CD4-positive, alpha-beta T cell treated with Interleukin-12 subunit alpha and Interleukin-12 subunit beta, for 1 hour (primary cell): Measurements from ENCODE around the gene TRAPPC1.

Source experiments
- DNase-seq: peaks from one replicate; pipeline ENCODE4 v3.0.0-alpha.2; 2020

Gene TRAPPC1

DNA sequence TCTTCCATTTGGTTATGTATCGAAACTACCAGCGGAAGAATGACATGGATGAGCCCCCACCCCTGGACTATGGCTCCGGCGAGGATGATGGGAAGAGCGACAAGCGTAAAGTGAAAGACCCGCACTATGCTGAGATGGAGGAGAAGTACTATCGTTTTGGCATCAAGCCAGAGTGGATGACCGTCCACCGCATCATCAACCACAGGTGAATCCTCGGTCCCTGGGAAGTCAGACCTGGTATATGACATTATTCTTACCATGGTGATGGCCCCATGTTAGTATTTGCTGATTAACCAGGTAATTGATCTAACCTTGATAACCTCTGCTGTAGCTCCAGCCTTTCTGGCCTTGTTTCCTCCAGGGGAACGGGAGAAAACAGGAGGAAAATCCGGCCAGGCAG lies 34.7 kb downstream of the TRAPPC1 start:
- DNase-seq = no peak

DNA sequence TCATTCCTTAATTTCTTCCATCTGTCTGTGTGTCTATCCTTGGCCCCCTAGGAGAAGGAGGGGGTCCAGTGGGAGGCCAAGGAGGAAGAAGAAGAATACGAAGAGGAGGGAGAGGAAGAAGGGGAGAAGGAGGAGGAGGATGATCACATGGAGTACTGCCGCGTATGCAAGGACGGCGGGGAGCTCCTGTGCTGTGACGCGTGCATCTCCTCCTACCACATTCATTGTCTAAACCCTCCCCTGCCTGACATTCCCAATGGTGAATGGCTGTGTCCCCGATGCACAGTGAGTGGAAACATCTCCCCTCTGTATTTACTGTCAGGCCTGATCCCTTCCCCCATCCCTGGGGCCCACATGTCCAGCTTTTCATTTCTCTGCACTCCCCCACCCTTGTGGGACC lies 36.9 kb downstream of the TRAPPC1 start:
- no peak for DNase-seq

DNA sequence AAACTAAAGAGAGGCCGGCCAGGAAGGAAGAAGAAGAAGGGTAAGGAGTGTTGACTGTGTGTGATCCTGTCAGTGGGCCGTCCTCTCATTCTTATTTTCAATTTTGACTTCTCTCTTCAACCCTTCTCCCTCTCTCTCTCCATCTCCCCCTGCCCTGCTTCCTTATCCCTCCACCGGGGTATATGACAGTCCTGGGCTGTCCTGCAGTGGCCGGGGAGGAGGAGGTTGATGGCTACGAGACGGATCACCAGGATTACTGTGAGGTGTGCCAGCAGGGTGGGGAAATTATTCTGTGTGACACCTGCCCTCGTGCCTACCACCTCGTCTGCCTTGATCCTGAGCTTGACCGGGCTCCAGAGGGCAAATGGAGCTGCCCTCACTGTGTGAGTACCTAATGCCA lies 37.5 kb downstream of the TRAPPC1 start:
- DNase-seq = no peak

DNA sequence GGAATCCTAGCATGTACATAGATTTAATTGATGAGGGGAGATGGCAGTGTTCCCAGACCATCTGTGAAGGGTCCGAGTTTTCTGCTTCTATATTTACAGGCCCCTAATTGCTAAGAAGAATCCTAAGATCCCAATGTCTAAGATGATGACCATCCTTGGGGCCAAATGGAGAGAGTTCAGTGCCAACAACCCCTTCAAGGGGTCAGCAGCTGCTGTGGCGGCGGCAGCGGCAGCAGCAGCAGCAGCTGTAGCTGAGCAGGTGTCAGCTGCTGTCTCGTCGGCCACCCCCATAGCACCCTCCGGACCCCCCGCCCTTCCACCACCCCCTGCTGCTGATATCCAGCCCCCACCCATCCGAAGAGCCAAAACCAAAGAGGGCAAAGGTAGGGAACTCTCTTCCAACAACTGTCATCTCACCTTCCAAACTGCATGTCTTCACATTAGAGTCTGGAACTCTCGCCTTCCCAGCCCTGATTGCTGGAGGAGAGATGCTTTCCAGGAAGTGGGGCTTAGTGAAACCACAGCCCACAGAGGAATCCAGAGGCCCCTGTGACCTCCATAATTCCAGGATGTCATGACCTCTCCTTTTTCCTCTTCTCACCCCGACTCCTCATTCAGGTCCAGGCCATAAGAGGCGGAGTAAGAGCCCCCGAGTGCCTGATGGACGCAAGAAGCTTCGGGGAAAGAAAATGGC lies 38.4 kb downstream of the TRAPPC1 start:
- DNase-seq = no peak

DNA sequence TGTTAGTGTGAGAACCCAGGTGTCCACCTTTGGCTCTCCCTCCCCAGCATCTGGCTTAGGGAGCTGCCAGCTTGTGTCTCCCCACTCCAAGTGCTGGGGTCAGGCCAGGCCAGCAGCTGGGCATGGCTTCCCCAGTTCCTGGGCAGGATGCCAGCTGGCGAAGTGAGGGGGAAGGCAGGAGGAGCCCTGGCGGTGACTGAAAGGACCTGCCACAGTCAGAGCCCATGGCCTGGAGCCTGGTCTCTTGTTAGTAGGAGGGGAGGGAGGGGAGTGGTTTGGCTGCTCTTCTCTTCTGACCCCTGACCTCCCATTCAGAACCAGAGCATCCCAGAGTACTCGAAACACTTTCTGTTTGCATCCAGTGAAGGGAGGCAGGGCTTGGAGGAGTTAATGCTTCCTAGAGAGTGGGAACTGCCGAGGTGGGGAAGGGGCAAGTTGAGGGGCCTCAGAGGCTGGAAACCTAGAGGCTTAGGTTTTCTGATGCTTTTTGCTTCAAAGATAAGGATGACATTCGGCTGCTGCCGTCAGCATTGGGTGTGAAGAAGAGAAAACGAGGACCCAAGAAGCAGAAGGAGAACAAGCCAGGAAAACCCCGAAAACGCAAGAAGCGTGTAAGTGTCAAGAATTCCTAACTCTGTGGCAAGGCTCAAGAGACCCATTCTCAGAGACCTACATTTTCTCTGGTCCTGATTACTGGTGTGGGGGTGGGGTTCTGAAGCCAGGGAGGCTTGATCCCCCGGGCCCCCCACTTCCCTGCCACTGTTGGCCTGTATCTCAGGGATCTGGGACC lies 42.4 kb downstream of the TRAPPC1 start:
- peak; percentile 51 for DNase-seq

DNA sequence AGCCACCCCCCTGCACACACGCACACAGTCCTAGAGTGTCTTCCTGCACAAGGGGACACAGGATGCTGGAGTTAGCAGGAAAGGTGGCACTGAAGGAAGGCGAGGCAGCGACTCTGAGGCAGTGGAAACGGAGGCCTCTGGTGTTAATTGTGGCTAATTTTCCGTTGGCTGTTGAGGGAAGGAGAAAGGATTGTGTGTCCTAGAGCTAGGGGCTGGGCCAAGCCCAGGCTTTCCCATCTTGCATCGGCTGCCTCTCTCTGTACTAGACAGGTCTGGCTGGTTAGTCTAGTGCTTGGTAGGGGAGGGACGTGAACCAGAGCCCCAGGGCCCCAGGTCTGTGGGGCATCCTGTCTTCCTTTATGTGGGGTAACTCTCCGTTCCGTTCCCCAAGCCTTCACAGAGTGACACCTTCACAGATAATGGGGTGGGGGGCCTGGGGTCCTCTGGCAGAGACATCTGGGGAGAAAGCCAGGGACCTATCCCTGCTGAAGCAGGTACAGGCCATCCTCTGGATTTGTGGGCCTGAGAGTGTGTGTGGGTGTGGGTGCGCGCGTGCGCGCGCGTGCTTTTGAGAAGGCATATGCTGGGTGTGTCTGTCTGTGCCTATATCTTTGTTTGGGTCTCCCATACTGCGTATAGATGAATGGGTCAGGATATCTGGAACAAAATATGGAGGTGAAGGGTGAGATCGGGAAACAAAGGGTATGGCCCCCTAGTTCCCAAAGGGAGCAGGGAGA lies 43.4 kb downstream of the TRAPPC1 start, which contains the start of gene CHD3:
Gene CHD3, plus strand, starts transcription at position 606 of the 737 bp plus-strand sequence. CDS start 212 bp downstream, outside the sequence.
- DNase-seq = peak; percentile 50

DNA sequence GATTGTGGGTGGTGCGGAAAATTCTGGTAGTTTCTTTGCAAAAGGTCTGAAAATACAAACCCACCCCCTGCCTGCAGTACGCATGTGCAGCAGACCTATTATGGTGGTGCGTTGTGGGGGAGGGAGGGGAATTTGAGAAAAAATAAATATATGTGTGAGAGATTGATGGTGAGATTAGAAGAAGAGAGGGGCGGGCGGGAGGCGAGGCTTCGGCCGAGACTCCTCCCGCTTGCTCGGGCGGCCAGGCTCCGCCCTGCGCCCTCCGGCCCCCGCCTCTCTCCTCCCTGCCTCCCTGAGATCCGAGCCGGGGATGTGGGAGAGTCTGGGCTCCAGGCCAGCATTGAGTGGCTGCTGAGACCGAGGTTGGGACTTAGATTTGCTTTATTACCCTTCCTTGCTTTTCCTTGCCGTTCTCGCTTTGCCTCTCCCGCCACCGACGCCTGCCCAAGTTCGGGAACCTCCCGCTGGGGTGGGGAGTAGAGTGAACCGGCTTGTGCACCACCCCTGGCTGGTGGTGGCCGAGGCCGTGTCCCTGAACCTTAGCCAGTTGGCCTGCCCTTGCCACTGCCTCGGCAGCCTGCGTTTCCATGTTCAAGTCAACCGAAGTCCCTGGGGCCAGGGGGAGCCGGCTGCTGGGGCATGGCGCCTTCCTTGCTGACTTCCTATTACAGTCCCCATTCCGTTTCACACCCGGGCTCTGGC lies 44.1 kb downstream of the TRAPPC1 start:
- DNase-seq = peak; percentile 96

DNA sequence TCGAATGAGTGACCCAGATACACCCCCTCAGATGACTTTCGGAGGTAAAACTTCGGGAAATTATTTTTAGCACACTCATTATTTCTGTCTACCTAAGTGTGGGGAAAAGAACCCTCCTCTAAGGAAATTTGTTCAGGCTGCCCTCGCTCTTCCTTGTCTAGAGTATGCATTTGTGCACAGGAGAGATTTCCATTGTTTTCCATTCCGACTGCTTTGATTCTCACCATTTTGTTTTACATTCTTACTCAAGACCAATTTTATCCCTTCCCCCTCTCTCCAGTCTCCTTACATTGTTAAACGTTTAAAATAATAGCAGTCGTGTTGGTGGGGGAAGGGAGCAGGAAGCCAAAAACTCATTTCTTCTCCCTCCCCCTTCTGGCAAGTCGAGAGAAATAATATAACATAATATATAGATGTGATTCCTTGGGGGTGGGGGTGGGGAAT lies 44.7 kb downstream of the TRAPPC1 start:
- no peak for DNase-seq

DNA sequence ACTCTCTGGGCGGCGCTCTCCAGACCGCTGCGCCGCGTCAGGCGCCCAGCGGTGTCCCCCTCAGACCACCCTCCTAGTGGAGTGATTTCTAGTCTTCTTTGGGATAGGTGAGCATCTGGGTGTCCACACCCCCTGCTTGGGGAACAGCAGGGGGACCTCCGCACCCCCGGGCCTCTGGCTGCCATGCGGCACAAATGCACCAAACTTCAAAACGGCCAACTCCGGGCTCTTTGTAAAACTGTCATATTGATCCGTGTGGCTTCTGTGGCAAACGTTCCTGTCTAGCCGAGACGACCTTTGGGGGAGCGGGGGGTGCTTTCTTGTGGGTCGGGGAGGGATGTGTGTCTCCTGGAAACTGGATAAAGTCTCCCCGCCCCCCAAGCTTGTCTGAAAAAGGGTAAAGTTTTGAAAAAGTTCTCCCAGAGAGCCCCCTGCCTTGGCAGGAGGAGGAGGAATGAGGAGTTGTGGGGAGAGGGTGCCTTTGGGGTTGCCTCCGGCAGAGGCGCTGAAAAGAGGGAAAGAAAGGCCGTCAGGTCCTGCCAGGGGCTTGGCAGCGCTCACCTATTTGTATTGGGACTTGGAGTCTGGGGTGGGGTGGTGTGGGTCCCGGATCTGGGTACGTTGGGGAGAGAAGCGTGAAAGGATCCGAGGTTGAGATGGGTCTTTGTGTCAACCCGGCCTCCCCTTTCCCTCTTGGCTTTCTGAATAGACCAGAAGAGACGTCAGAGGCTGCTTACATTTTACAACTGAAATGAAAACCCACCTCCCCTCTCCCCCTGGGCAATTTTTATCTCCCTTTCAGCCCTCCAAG lies 45.3 kb downstream of the TRAPPC1 start:
- DNase-seq = peak; percentile 78

DNA sequence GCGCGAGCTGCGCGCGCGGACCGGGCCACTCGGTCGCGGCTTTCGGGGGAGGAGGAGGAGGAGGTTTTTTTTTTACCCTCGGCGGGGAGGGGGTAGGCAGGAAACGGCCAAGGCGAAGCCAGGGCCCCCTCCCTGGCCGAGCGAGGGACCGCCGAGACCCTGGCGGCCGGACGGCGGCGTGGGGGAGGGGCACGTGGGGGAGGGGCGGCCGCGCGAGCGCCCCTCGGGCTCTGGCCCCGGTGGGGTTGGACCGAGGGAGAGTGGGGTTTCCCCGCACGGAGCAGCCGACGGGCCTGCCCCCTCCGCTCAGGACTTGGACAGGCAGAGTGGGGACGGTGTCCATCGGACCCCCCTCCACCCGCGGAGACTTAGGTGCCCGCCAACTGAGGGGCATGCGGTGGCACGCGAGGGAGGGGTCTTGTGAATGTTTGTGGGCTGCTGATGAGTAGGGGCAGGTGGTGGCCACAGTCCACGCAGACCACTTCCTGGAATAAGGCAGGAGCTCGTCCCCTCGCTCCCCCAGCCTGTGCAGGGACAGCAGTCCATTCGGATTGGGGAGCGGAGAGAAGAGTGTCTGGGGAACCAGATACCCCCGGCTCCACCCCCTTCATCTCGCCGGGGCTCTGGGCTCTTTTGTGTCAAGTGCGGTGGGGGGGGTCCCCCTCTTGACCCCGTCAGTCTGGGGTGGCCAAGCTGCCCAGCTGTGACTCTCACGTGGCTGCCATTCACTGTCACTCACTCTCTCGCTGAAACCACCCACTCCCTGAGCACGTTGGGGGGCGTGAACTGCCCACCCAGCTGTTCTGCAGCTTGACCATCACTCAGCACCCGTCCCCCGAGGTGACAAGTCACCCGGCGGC lies 46.1 kb downstream of the TRAPPC1 start:
- peak; percentile 62 for DNase-seq

DNA sequence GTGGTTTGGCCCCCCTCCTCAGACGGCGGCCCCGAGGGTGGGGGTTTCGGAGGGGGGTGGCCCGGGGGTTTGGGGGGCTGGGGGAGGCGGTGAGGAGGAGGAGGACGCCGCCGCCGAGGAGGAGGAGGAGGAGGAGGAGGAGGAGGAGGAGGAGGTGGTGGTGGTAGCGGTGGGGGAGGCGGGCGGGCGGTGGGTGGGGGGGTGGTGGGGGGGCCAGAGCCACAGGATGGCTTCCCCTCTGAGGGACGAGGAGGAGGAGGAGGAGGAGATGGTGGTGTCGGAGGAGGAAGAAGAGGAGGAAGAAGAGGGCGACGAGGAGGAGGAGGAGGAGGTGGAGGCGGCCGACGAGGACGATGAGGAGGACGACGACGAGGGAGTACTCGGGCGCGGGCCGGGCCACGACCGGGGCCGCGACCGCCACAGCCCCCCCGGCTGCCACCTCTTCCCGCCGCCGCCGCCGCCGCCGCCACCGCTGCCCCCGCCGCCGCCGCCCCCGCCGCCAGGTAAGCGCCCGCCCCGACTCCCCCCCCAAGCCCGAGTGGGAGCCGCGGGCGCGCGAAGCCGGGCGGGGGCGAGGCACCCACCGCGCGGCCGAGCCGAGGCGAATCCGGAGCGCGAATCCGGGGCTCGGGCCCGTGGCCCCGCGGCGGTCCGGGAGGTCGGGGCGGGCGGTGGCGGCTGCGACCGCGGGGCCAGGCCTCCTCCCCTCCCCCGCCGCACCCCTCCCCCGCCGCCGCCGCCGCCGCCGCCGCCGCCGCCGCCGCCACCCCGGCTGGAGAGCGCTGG lies 47.0 kb downstream of the TRAPPC1 start:
- DNase-seq = peak; percentile 56

DNA sequence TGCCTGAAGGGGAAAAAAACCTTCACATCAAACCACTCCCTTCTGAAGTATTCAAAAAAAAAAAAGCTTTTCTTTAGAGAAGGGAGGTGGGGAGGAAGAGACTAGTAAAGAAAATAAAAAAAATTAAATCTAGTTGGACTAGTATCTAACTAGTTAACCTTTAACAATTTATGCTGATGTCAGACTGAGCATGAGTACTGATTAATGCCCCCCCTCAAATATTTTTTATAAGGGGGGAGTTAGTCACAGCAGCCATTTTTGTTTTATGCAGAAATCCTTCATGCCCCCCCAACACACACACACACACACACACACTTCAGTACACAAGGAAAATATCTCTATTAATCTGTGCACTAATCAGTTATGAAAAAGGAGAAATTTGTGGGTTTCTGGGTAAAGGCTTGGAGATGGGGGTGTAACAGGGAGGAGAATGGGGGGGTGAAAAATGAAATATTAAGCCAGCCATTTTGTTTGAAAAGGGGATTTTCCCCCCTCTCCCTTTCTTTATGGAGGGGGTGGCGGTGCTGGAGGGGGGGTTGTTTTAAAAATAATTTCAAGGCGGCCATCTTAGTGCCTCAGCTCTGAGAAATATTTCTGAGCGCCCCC lies 47.9 kb downstream of the TRAPPC1 start:
- DNase-seq = peak; percentile 74

DNA sequence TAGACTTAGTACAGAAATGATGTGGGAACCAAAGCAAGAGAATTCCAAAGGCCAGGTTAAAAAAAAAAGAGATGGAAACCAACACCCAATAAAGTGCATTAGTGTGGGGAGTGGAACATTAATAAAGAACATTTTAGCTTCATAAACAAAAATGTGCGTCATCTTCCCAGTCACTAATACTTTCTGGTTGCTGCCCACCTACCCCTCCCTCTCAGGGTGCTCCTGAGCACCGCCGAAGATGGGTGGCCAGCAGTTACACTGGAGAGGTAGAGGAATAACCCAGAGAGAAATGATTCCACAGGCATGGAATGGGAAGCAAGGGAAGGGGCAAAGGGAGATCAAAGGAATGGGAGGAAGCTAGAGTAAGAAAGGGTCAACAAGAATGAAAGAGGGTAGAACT lies 49.1 kb downstream of the TRAPPC1 start:
- DNase-seq = no peak

DNA sequence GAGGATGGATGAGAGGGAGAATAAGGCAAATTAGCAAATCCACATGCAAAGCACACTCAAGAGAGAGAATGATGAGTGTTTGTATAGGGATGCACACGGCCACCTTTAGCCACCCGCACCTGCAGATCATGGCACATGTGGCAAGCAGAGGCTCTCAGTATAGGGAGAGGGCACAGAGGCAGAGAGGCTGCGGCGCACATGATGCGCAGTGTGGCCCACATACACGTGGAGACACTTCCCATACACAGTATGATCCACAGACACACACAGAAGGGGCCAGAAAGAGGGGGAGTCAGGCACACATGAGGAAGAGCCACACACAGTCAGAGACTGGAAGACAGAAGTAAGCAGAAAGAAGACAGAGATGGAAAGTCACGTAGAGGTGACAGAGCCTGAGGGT lies 49.7 kb downstream of the TRAPPC1 start:
- no peak for DNase-seq

DNA sequence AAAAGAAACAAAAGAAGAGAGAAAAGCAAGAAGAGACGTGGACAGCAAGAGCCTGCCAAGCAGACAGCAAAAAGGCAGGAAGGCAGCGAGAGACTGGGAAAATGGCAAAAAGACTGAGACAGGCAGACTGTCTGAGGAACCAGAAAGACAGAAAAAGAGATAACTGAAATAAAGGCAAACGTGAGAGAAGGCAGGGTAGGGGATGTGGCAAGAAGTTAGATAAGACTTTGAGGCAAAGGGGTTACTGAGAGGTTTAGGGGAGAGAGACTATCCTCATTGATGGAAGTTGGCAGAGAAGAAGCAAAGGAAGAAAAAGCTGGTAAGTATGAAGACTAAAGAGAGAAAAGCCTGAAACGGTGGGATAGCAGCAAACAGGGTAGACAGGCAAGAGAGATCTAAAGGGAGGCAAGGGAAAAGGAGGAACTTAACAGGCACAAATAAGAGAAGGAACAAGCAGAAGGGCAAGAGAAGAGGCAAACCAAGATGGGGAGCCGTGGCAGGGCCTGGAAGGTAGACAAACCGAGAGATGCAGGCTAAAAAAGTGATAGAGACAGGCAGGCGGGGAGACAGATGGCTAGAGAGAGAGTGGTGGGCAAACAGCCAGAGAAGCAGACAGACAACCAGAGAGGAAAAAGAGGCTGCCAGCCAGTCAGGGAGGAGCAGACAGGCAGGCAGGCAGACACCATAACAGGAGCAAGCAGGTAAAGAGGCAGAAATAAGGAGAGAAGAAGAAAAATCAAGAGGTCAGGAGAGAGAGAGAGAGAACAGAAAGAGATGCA lies 50.3 kb downstream of the TRAPPC1 start:
- DNase-seq = no peak
